HG03460 (cell line): ENCODE measurements around the gene TNFAIP1.

ENCODE experiments used
- ATAC-seq: cut with Tn5 transposase; IDR thresholded peaks from one replicate; pipeline ENCODE4 v1.9.1; 2021; ENCODE audit not compliant: unreplicated experiment

Gene TNFAIP1

GRCh38 chr17:28370035-28370743 lies 34.6 kb downstream of the TNFAIP1 start, which contains the start of gene VTN:
TSS of gene VTN (minus strand) at chr17:28370307. CDS start at chr17:28370203, 104 bp downstream.
- ATAC-seq: no peak

GRCh38 chr17:28370744-28371103 lies 35.2 kb downstream of the TNFAIP1 start:
- no peak for ATAC-seq

GRCh38 chr17:28371245-28372202 lies 36.0 kb downstream of the TNFAIP1 start, which contains the start of gene SARM1:
TSS of gene SARM1 (plus strand) at chr17:28371694. CDS start at chr17:28372033, 339 bp downstream.
- ATAC-seq: peak; percentile 68

- peak; percentile 23 for ATAC-seq
Measured at GRCh38 chr17:28372203-28372944, 36.8 kb downstream of the TNFAIP1 start.

- no peak for ATAC-seq
Measured at GRCh38 chr17:28372945-28373274, 37.3 kb downstream of the TNFAIP1 start.

GRCh38 chr17:28379814-28380801 lies 44.5 kb downstream of the TNFAIP1 start:
- ATAC-seq: no peak

- ATAC-seq: no peak
Measured at GRCh38 chr17:28381141-28381825, 45.7 kb downstream of the TNFAIP1 start.

- peak; percentile 56 for ATAC-seq
Measured at GRCh38 chr17:28384281-28385036, 48.9 kb downstream of the TNFAIP1 start.

GRCh38 chr17:28385037-28385400 lies 49.5 kb downstream of the TNFAIP1 start:
- ATAC-seq: peak; percentile 33

- no peak for ATAC-seq
Measured at GRCh38 chr17:28385406-28385805, 49.8 kb downstream of the TNFAIP1 start.

- no peak for ATAC-seq
Measured at GRCh38 chr17:28386391-28386790, 50.8 kb downstream of the TNFAIP1 start.

- no peak for ATAC-seq
Measured at GRCh38 chr17:28388106-28388505, 52.5 kb downstream of the TNFAIP1 start.

GRCh38 chr17:28390141-28390540 lies 54.6 kb downstream of the TNFAIP1 start:
- ATAC-seq: no peak

- ATAC-seq: no peak
Measured at GRCh38 chr17:28390563-28390962, 55.0 kb downstream of the TNFAIP1 start.

GRCh38 chr17:28390984-28391383 lies 55.4 kb downstream of the TNFAIP1 start:
- no peak for ATAC-seq

- ATAC-seq: no peak
Measured at GRCh38 chr17:28391401-28391800, 55.8 kb downstream of the TNFAIP1 start.

- no peak for ATAC-seq
Measured at GRCh38 chr17:28392491-28392890, 56.9 kb downstream of the TNFAIP1 start.

GRCh38 chr17:28394337-28395116 lies 59.0 kb downstream of the TNFAIP1 start:
- ATAC-seq: no peak
